ENCODE measurements around the gene SPECC1L.

DNA sequence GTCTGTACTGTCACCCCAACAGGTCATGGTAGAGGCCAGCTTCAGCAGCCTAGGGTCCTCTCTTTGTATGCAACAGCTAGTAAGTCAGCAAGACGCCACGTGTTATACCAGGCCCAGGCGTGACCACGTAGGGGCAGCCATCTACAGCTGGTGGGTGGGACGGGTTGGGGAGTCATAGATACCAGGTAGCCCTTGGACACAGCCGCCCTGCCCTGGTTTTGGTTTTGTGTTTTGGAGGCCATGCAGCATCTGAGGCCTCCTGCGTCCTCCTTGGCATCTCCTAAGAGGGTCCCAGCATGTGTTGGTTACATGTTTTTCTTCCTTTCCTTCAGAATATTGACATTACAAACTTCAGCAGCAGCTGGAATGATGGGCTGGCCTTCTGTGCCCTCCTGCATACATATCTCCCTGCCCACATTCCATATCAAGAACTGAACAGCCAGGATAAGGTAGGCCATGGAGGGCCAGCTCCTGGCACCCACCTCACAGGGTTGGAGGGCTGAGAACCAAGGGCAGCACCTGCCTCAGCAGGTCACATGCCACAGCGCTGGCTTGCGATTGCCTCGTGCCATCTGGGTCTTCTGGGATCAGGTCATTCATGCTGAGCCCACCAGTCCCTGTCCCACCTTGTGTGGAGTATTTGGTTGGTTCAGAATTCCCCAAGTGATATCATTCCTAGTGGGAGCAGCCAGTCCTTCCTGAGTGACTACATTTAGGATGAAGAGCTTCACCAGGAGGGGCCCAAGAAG is 140.8 kb downstream of the SPECC1L start:
- no peak for TF ChIP-seq CTCF (IDR thresholded peaks at IDR 0.05)
- TF ChIP-seq POLR2AphosphoS5 (IDR thresholded peaks at IDR 0.05), result no peak
- TF ChIP-seq POLR2A (IDR thresholded peaks at IDR 0.05), result no peak
